Pons (tissue), 1 donor: Measurements from ENCODE around the gene CDADC1.
"Not testable (repeated sequence)": the region's sequence is repeated elsewhere in the genome, so short reads cannot be mapped to it uniquely, and the experiment has no call there.

Experiments used
- DNase-seq: peaks from one replicate; pipeline ENCODE4 v3.0.0-alpha.2; 2016; ENCODE audit warnings: low spot score

The CDADC1 gene

DNA sequence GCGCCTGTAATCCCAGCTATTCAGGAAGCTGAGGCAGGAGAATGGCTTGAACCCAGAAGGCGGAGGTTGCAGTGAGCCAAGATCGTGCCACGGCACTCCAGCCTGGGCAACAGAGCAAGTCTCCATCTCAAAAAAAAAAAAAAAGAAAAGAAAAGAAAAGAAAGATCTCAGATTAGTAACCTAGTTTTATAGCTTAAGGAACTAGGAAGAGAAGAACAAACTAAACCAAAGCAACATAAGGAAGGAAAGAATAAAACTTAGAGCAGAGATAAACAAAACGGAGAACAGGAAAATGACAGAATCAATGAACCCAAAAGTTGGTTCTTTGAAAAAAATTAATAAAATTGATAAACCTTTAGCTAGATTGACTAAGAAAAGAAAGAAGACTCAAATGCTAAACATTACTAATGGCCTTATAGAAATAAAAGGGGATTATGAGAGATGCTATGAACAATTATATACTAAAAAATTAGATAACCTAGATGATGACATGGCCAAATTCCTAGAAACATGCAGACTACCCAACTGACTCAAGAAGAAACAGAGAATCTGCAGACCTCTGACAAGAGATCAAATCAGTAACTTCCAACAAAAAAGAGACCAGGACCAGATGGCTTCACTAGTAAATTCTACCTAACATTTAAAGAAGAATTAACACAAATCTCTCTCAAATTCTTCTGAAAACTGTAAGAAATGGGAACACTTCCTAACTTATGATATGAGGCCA lies 68.2 kb downstream of the CDADC1 start:
- DNase-seq = no peak

DNA sequence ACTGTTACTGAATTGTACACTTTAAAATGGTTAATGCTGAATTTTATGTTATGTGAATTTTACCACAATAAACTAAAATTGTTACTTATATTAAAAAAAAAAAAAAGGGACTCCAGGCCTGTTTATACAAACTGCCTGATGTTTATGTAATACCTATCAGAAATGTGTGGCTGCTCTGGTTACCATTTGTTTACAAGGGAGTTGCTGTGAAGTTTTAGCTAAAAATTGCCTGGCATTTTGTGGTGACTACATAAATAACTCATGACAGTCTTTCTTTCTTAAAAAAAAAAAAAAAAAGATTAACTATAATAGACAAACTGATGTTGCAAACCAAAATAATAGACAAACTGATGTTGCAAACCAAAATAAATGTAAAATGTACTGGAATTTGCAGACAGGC lies 71.8 kb downstream of the CDADC1 start:
- DNase-seq = no peak

DNA sequence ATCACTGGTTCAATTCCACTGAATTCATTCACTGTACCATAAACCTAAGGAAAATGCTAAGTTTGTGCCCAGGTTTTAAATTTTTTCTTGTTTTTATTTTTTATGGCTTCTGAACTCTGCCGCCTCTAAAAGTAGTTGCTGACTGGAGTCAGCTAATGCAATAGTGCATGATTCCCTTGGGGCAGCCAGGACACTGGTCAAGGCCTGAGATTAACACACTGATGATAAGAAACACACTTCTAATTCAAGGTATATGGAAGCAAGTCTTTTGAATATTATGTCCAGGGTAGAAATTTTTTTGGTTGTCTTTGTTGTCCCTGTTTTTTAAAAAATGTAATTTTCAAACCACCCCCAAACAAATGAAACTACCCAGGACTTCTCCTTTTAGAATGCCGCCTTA lies 72.2 kb downstream of the CDADC1 start:
- DNase-seq = no peak

DNA sequence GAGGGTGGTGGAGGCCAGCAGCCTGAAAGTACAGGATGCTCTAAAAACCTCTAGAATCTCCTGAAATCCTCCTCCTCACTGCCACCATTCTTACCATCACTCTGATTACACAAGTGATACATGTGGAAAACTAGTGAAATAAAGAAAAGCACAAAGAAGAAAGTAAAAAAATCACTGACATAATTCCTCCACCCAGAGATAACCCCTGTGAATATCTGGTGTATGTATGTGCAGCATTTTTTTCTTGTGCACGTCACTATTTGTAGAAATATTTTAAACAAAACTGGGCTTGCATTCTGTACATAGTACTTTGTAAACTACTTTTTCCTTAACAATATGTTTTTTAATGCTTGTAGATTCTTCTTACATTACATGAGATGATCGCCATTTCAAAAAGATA lies 73.2 kb downstream of the CDADC1 start:
- no peak for DNase-seq

DNA sequence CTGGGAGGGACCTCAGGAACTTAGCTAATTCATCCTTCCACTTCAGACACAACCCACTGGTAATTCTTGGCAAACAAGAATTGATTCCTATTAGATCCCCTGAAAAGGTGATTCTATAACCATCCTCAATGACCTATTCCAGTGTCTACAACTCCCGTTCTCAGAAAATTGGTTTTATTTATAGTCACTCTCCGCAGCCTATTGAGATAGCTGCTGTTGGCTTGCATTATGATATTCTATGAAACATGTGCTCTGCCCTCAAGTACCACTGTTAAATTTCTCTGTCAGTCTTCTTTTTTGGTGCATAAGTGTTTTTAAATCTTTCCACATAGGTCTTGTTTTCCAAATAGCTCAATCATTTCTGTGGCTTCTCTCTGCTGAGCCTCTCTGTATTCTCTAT lies 75.0 kb downstream of the CDADC1 start:
- DNase-seq = no peak

DNA sequence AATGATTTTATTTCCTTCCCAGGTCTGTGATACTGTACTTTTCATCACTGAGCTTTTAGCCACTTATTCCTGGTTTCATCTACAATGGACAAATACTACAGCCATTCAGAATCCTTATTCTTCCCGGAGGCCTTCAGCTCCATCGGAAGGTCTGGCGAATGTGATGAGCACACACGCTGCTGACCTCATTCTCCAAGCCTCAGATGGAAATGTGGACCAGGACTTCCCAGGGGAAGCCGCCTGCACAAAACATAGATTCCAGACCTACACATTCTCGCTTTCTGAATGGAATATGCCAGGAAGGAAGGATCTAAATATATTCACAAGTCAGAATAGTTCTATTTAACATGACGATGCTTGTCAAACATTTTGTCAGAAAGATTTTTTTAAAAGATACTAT lies 75.6 kb downstream of the CDADC1 start:
- DNase-seq = no peak

DNA sequence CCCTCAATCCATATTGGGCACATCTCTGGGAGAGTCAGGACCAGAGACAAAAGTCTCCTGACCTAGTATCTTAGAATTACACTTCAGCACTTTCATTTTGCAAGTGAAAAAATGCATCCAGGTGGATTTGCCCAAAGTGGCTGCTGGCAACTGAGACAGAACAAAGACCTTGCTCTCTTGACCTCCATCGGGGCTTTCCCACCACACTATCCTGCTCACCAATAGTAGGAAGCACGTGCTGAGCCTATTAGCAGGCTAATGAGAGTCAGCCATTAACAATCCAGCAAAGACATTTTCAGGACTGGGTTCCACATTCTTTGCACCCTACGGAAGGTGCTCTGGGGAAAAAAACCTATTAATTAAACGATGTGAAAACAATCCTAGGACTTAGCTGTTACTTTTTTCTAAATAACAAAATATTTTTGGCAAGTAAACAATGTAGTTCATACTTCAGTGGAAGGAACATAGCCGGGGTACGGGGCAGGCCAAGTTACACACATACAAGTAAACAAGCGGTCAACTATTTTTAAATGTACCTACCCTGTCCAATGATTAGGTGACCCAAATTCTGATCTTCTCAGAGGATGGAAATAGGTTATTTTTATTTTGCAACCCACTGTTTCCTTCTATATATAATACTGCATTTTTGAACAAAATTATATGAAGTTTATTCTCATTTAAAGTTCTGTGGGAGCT lies 78.6 kb downstream of the CDADC1 start:
- no peak for DNase-seq

DNA sequence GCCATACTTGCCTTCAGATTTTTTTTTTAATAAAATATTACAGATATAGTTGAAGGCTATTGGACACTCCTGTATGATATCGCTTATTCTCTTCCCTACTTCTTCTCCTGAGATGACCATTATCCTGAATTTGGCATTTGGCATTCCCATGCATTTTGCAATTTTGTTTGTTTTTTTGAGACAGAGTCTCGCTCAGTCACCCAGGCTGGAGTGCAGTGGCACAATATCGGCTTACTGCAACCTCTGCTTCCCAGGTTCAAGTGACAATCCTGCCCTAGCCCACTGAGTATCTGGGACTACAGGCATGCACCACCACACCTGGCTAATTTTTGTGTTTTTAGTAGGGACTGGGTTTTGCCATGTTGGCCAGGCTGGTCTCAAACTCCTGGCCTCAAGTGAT lies 79.4 kb downstream of the CDADC1 start:
- not testable (repeated sequence) for DNase-seq

DNA sequence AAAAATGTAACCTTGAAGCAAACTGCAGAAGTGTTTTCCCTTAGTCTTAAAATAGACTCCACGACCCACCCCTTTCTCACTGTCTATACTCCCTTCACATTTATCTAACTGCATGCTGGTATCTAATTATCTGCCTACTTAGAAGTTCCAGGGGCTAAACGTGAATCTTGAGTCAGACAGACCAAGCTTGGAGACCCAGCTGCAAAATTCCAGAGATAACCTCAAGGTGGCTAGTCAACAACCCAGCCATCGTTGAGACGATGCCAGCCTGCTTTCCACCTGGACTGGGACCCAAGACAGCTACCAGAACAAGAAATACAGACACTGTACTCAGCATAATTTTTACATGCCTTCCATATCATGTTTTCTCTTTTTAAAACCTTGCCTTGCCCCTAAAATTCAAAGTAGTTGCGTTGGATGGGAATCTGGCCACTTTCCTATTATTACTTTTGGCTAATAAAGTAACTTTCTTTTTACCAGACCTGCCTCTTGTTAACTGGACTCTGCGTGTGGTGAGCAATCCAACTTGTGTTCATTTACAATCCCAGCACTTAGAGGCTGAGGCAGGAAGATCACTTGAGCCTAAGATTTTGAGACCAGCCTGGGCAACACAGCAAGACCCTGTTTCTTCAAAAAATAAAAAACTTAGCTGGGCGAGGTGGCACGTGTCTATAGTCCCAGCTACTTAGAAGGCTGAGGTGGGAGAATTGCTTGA lies 82.3 kb downstream of the CDADC1 start:
- no peak for DNase-seq

DNA sequence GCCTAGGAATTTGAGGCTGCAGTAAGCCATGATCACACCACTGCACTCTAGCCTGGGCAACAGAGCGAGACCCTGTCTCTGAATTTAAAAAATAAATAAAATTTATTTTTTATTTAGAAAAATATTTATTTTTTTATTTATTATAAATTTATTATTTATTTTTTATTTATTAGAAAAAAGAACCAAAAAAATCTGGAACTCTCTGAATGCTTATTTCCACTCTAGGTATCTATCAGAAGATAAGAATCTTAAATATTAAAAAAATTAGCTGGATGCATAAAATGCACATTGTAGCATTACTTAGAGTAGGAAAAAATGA lies 82.8 kb downstream of the CDADC1 start:
- DNase-seq = no peak

DNA sequence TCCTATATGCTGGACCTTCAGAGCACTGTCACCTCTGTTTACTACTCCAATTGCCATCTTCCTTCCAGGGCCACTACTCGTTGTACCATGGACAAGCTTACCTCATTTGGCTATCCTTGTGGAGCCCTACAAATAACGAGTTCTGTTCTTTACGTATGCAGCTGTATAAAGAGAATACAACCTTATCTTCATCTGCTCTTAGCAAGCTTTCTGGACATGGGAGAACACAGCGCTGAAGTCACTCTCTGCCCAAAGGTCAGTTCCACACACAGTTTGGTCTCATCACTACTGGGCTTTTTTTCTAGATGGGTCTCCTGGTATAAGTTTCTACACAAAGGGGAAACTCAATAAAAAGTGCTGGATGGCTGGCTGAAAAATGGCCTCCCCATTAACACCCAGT lies 88.9 kb downstream of the CDADC1 start:
- DNase-seq = no peak

DNA sequence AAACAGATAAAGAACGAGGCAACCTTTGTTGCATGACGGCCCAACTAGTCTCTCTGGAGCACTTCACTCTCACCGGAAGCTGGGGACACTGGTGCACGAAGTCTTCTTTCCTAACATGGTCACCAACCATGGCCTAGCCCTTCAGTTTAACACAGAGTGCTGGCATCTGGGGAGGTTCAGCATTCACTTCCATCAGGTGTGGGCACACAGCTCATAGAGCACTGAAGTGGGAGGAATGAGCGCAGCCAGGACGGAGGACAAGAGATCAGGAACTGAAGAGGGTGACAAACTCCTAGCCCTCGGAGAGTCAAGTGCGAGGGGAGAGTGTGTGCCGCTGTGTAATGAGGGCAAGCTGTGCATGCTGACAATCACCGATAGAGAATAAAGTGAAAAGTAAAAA lies 92.4 kb downstream of the CDADC1 start:
- no peak for DNase-seq

DNA sequence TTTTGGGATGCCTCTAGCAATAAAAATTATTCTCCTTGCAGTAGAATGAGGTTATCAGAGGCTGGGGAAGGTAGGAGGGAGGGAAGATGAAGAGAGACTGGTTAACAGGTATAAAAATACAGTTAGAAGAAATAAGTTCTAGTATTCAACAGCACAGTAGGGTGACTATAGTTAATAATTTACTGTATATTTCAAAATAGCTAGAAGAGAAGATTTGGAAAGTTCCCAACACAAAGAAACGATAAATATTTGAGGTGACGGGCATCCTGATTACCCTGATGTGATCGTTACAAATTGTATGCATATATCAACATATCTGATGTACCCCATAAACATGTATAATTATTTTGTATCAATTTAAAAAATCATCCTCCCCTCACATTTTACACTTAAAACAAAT lies 93.8 kb downstream of the CDADC1 start:
- DNase-seq = no peak

DNA sequence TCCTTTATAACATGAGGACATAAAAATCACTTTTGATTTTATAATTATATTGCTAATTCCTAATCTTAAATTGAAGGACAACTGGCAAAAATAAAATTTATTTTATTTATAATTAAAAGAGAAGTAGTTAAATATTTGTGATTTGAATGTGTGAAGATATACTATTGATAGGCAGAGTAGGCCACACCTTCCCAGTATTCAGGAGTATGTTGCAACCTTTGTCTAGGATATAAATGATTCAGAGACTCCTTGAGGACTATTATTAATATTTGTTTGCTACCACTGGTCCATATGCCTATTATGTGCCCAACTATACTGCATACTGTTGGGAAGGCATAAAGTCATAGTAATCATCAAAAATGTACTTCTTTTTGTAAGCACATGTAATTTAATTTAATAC lies 94.2 kb downstream of the CDADC1 start:
- DNase-seq = no peak

DNA sequence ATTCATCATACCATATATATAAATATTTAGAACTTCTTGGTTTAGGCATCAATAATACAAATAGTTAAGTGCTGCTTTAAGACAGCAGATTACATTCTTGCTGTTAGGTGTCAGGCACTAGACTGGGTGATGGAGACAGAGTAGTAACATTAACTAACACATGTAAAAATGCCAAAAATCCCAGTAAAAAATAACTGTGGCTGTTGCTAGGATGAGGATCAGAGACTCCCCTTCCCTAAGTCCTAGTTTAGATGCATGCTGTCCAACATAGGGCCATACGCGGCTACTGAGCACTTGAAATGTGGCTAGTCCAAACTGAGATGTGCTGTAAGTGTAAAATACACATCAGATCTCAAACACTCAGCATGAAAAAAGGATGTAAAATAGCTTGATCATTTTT lies 94.7 kb downstream of the CDADC1 start:
- no peak for DNase-seq
